HG03520 (cell line): ENCODE results near the gene TBCD.

Source experiments
- ATAC-seq: cut with Tn5 transposase; IDR thresholded peaks from one replicate; pipeline ENCODE4 v1.9.1; 2021; ENCODE audit warnings: mild to moderate bottlenecking, moderate library complexity; ENCODE audit not compliant: unreplicated experiment

TBCD gene

GRCh38 chr17:82898976-82899514 is 147.2 kb downstream of the TBCD start:
- ATAC-seq, result no peak

DNA sequence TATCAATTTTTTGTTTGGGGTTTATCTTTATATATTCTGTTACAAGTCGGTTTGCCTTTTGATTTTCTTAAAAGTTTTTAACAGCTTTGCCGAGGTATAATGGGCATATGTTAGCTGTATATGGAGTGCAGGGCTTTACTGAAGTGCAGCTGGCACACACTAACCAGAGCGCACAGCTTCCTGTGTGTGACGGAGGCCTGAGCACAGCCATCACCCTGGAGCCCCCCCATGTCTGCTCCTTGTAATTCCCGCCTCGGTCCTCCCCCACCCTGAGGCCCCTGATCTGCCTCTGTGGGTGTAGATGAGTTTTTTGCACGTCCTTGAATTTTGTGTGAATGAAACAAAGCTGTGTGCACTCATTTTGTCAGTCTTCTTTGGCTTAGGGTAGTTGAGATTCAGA is 148.1 kb downstream of the TBCD start:
- no peak for ATAC-seq

DNA sequence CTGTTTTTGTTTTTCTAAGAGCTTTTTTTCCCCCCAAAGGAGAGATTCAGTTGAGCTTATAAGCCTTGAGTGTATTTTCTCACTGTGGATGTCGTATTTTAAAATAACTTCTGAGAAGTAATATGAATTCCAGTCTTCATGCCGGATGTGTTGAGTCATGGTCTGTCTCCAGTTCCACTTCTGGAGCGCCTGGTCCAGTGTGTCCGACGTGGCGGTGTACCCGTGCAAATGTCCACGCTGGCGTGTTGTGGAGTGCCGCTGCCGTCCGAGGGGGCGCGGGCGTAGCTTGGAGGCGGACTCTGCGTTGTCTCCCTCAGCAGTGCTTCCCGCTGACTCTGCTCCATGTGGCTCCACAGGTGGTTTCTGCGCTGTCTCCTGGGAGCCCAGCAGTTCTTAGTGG is 148.9 kb downstream of the TBCD start:
- no peak for ATAC-seq

- ATAC-seq, result no peak
Measured at GRCh38 chr17:82901356-82901755, 149.5 kb downstream of the TBCD start.

- no peak for ATAC-seq
Measured at GRCh38 chr17:82901856-82902255, 150.0 kb downstream of the TBCD start.

- no peak for ATAC-seq
Measured at GRCh38 chr17:82902972-82903874, 151.4 kb downstream of the TBCD start.

DNA sequence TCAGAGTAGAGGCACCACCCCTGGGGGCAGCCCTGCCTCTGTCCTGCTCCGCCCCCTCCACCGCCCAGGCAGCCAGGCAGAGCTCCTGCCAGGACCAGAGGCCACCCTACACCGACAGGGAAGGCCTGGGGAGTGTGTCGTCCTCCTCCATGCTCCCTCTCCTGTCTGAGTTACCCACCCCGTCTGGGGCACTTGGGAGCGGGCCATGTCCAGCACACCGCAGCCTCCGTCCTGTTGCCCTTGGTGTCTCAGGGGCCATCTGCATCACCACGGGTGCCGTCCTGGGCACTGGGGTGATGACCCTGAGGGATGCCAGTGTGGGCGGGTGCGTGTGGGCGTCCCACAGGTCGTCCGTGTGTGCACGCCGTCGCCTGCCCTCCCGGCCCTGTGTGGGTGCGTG is 153.3 kb downstream of the TBCD start:
- no peak for ATAC-seq

- no peak for ATAC-seq
Measured at GRCh38 chr17:82907797-82908542, 156.1 kb downstream of the TBCD start.

GRCh38 chr17:82908543-82909160 is 156.8 kb downstream of the TBCD start:
- ATAC-seq, result no peak

GRCh38 chr17:82909322-82909904 is 157.5 kb downstream of the TBCD start:
- no peak for ATAC-seq

- no peak for ATAC-seq
Measured at GRCh38 chr17:82910041-82910481, 158.2 kb downstream of the TBCD start.

DNA sequence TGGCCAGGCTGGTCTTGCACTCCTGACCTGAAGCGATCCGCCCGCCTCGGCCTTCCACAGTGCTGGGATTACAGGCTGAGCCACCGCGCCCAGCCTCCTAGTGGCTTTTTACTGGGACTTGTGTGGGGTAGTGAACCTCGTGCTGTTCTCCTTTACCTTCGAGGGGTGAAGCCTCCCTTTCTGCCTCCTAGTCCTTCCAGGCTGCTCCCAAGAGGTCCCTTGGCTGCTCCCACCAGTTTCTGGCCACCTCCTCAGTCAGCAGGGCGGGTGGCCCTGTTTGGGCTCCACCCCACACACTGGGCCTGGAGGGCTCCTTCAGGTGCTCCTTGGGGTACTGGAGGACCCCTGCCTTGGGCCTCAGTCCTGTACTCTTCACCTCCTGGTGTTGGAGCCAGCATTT is 158.9 kb downstream of the TBCD start:
- no peak for ATAC-seq

DNA sequence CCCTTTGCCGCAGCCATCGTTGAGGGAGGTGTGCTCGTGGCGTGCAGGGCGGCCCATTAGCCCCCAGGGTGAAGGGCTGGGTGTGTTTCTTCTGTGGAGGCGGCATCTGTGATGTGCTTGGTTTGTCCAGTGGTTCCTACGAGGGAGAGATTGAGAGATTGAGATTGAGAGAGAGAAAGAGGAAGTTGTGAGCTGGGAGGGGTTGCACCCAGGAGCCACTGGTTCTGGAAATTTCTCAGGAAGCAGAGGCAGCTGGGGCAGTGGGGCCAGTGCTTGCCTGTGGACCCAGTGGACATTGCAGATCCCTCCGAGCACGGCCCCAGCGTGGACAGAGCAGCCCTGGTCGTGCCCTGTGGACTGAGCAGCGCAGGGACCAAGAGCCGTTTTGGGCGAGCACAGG is 160.0 kb downstream of the TBCD start:
- no peak for ATAC-seq

GRCh38 chr17:82912484-82913089 is 160.7 kb downstream of the TBCD start:
- ATAC-seq, result no peak

- ATAC-seq, result no peak
Measured at GRCh38 chr17:82913304-82914043, 161.6 kb downstream of the TBCD start.

DNA sequence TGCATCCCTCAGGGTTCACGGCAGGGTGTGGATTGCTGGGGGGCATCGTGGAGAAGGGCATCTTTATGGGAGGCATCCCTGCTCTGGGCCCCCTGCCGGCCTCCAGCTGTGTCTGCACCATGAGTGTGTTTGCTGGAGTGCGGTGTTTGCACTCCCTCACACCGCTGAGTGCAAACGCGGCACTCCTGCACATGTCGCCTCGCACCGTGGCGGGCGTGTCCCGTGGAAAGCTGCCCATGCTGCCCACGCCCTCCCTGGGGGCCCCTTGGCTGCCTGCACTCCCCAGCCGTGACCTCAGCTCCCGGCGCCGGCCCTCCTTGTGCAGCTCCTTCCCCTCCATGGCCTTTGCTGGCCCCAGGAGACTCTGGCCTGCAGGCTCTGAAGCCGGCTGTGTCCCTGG is 162.5 kb downstream of the TBCD start:
- ATAC-seq, result no peak

DNA sequence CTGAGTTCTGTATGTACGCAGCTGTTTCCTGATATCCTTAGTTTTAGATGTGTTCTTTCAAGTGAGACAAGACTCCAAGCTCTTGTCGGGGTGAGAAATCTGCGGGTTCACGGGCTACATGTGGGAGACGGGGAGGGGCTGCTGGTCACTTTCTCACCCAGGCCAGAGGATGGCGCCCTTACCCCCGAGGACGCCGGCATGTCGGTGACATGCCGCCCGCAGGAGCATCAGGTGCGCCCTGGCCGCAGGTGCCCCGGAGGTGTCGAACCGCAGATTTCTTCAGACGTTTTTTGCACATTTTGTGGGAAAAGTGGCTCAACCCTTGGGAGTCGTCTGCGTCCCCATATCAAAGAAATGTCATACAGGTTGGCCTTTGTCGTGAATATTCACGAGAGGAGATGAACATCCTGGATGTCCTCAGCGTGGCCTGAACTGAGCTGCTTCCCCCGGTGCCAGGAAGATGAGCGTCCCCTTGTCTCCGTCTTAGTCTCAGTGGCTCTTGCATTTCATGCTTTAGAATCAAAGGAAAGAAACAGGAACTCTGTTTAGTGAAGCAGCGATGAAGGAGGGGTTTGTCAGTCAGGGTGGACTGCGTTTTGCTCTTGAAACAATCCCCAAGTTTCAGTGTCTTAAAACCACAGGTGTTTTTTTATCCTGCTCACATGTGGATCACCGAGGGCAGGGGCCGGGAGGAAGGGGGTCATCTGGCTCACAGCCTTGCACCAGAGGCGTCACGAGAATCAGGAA is 163.3 kb downstream of the TBCD start:
- no peak for ATAC-seq

GRCh38 chr17:82915757-82916027 is 163.8 kb downstream of the TBCD start:
- no peak for ATAC-seq

GRCh38 chr17:82917699-82918345 is 166.0 kb downstream of the TBCD start:
- ATAC-seq, result no peak
